ENCODE measurements around the gene SLC9A3.

DNA sequence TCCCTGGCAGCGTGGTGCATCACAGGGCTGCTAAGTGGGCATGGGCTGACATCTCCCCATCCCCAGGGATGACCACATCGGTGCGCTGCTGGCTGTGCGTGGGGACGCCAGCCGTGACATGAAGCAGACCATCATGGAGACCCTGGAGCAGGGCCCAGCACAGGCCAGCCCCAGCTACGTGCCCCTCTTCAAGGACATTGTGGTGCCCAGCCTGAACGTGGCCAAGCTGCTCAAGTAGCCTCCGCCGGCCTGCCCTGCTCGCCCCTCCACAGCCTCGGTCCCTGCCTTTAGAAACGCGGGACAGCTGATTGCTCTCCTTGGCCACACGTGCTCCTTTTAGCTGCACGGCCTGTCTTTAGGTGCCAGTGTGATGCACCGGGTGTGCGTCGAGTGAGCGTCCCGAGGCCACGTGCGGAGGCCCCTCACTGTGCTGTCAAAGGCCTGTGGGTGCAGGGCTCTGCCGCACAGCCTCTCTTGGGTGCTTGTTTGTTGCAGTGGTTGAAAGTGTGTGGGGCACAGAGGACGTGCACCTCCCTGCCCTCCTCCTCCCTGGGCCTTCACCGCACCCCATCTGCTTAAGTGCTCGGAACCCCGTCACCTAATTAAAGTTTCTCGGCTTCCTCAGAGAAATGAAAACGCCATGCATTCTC, 57.5 kb downstream of the SLC9A3 start:
- TF ChIP-seq CTCF (IDR thresholded peaks at IDR 0.05) (no peak), POLR2AphosphoS5 (IDR thresholded peaks at IDR 0.05; ENCODE audit: insufficient read depth in 1 of 2, low read depth in 1 of 2) (no peak)
